ENCODE results near the gene PLXND1. TPM values are rescaled to one million over a fixed set of nuclear protein-coding genes. Genes with fewer than 3 reads are reported as not detected.

Gene PLXND1
- total RNA-seq, 1 donor from 2014 or later: 265 TPM

GRCh38 chr3:129514110-129514509 lies 92.4 kb downstream of the PLXND1 start:
- no peak for DNase-seq (ENCODE audit: low spot score)

GRCh38 chr3:129513705-129514104 lies 92.8 kb downstream of the PLXND1 start:
- DNase-seq (ENCODE audit: low spot score): no peak

GRCh38 chr3:129512595-129512994 lies 93.9 kb downstream of the PLXND1 start:
- DNase-seq (ENCODE audit: low spot score): no peak

GRCh38 chr3:129507181-129507831 lies 99.2 kb downstream of the PLXND1 start:
- DNase-seq (ENCODE audit: low spot score): no peak

GRCh38 chr3:129506231-129506742 lies 100.2 kb downstream of the PLXND1 start:
- no peak for DNase-seq (ENCODE audit: low spot score)

GRCh38 chr3:129505341-129505740 lies 101.1 kb downstream of the PLXND1 start:
- no peak for DNase-seq (ENCODE audit: low spot score)

Other genes starting within 250 kb of the PLXND1 start
- gene EFCAB12, start 178.0 kb downstream of the PLXND1 start, total RNA-seq: 1.1 TPM
- 37.1 TPM for gene MBD4, start 166.7 kb downstream of the PLXND1 start, total RNA-seq
- 30.5 TPM for gene IFT122, start 166.5 kb downstream of the PLXND1 start, total RNA-seq
- gene RHO, start 78.0 kb downstream of the PLXND1 start, total RNA-seq: not detected
- not detected for gene H1-8, start 63.5 kb downstream of the PLXND1 start, total RNA-seq

Data from mesenteric fat pad (tissue), 1 donor.